Measurements from ENCODE around the gene TMEM244. TPM values are rescaled to one million over a fixed set of nuclear protein-coding genes. Genes with fewer than 3 reads are reported as not detected.
A peak's percentile ranks its signal among the peaks of the same experiment; 100 is the strongest.

TMEM244 gene
- total and polyA plus RNA-seq, 9 of the 15 experiments (the other 6 are each of a cell fraction or from before 2014, with no cell fraction given), result not detected

DNA sequence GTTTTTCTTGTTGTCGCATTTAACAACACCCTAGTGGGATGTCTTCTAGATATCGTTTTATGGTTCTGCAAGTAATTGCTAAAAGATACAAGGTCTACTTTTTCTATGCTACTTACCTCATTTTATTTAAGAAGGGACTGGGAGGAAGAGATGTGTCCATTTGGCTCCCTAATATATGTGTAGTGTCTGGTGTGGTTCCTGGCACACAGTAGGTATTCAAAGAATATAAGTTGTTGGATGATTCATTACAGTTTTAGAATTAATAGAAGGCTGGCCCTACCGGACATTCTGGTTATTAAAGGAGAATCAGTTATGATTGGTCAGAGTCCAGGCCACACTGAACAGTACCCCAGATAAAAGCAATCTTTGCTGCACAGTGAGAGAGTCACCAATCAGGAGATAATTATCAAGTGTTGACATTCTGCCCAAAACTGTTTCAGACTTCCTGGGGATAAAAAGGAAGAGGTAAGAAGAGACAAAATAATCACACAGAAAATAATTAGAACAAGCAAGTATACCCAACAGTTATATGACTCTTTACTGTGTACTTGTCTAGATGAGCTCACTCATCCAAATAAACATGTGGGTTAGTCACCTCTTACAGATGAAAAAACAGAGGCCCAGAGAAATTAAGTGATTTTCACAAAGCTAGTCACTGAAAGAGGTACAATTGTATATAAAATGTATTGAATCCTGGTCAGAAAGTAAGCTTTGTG, 7.0 kb downstream of the TMEM244 start (continued):
- TF ChIP-seq E2F6 (IDR thresholded peaks at IDR 0.05; ENCODE audit: borderline replicate concordance in 1 of 2, extremely low read depth in 1 of 2, insufficient read depth in 1 of 2, insufficient read length in 1 of 2, low read depth in 1 of 2, low read length in 1 of 2, poor library complexity in 1 of 2, severe bottlenecking in 1 of 2) (no peak), ARHGAP35 (IDR thresholded peaks at IDR 0.05; ENCODE audit: partially characterized antibody) (no peak), U2AF2 (optimal IDR thresholded peaks at IDR 0.05; ENCODE audit: low read depth, low read length) (no peak), RBM17 (IDR thresholded peaks at IDR 0.05; ENCODE audit: borderline replicate concordance, low read depth, low read length) (no peak), MEIS2 (IDR thresholded peaks at IDR 0.05; ENCODE audit: partially characterized antibody) (peak; percentile 90), PPARD (CRISPR knock-in tag; IDR thresholded peaks at IDR 0.05) (no peak), LEF1 (IDR thresholded peaks at IDR 0.05) (peak; percentile 66; the same call in 1 of the 2 replicates), HDAC6 (IDR thresholded peaks at IDR 0.05; ENCODE audit: low read depth, low read length) (no peak), MXD1 (CRISPR knock-in tag; IDR thresholded peaks at IDR 0.05; ENCODE audit: borderline replicate concordance, poor library complexity, severe bottlenecking) (no peak), NFE2L1 (tag; IDR thresholded peaks at IDR 0.05; ENCODE audit: borderline replicate concordance, low read depth) (no peak), CBX8 (IDR thresholded peaks at IDR 0.05; ENCODE audit: borderline replicate concordance, extremely low read depth, low read depth, low read length, poor library complexity, severe bottlenecking) (no peak), ATF7 (IDR thresholded peaks at IDR 0.05) (peak; percentile 47), BCL6 (CRISPR knock-in tag; IDR thresholded peaks at IDR 0.05) (no peak), ZBTB43 (CRISPR knock-in tag; IDR thresholded peaks at IDR 0.05) (no peak), ZNF274 (IDR thresholded peaks at IDR 0.05; ENCODE audit: borderline replicate concordance, low read depth, low read length) (no peak), ATF1 (CRISPR knock-in tag; IDR thresholded peaks at IDR 0.05) (no peak), ATF1 (tag; IDR thresholded peaks at IDR 0.05) (peak; percentile 14; the same call in 1 of the 2 replicates), CTBP1 (IDR thresholded peaks at IDR 0.05; ENCODE audit: borderline replicate concordance) (peak; percentile 52)
- TF ChIP-seq, protein P1, sequence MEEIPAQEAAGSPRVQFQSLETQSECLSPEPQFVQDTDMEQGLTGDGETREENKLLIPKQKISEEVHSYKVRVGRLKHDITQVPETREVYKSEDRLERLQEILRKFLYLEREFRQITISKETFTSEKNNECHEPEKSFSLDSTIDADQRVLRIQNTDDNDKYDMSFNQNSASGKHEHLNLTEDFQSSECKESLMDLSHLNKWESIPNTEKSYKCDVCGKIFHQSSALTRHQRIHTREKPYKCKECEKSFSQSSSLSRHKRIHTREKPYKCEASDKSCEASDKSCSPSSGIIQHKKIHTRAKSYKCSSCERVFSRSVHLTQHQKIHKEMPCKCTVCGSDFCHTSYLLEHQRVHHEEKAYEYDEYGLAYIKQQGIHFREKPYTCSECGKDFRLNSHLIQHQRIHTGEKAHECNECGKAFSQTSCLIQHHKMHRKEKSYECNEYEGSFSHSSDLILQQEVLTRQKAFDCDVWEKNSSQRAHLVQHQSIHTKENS (CRISPR knock-in tag; IDR thresholded peaks at IDR 0.05), result no peak
- TF ChIP-seq, protein P2, sequence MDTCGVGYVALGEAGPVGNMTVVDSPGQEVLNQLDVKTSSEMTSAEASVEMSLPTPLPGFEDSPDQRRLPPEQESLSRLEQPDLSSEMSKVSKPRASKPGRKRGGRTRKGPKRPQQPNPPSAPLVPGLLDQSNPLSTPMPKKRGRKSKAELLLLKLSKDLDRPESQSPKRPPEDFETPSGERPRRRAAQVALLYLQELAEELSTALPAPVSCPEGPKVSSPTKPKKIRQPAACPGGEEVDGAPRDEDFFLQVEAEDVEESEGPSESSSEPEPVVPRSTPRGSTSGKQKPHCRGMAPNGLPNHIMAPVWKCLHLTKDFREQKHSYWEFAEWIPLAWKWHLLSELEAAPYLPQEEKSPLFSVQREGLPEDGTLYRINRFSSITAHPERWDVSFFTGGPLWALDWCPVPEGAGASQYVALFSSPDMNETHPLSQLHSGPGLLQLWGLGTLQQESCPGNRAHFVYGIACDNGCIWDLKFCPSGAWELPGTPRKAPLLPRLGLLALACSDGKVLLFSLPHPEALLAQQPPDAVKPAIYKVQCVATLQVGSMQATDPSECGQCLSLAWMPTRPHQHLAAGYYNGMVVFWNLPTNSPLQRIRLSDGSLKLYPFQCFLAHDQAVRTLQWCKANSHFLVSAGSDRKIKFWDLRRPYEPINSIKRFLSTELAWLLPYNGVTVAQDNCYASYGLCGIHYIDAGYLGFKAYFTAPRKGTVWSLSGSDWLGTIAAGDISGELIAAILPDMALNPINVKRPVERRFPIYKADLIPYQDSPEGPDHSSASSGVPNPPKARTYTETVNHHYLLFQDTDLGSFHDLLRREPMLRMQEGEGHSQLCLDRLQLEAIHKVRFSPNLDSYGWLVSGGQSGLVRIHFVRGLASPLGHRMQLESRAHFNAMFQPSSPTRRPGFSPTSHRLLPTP (IDR thresholded peaks at IDR 0.05; ENCODE audit: borderline replicate concordance, extremely low read depth, insufficient read length), result no peak

Data from K562 (cell line).